ENCODE results near the gene CADPS2.

DNA sequence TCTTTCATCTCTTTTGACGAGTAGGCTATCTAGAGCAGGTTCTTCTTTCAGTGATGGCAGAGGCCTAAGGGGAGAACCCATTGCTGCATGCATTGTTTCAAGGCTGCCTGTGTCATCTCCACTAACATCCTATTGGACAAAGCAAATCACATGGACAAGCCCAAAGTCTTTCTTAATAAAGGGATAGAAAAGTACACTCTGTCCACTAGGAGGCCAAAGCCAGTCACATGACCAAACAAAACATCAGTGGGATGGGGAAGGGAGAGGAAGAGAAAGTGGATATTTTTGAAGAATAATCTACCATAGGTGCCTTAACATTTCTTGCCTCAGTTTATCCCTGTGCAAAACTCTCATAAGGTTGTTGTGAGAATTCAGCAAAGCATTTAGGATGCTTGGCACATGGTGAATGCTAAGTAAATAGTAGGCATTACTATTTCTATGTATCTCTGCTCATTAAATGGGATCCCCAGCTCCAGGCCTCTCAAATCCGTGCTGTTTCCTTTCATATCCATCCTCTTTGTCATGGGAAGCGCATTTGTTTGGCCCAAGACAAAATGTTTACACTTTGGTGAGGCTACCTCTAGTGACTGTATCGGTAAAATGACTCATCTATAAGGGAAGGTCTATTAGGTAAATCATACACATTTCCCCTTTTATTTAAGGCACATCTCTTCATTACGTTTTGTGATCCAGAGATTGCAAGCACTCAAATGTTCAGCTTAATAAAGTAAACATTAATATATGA is 16.7 kb upstream of the CADPS2 start:
- TF ChIP-seq, protein P1, sequence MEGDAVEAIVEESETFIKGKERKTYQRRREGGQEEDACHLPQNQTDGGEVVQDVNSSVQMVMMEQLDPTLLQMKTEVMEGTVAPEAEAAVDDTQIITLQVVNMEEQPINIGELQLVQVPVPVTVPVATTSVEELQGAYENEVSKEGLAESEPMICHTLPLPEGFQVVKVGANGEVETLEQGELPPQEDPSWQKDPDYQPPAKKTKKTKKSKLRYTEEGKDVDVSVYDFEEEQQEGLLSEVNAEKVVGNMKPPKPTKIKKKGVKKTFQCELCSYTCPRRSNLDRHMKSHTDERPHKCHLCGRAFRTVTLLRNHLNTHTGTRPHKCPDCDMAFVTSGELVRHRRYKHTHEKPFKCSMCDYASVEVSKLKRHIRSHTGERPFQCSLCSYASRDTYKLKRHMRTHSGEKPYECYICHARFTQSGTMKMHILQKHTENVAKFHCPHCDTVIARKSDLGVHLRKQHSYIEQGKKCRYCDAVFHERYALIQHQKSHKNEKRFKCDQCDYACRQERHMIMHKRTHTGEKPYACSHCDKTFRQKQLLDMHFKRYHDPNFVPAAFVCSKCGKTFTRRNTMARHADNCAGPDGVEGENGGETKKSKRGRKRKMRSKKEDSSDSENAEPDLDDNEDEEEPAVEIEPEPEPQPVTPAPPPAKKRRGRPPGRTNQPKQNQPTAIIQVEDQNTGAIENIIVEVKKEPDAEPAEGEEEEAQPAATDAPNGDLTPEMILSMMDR (IDR thresholded peaks at IDR 0.05; ENCODE audit: low read length): peak; percentile 46
- TF ChIP-seq EZH2 (optimal IDR thresholded peaks at IDR 0.05; ENCODE audit: low read depth, low read length) (no peak), EZH2phosphoT487 (IDR thresholded peaks at IDR 0.05; ENCODE audit: low read length) (no peak)

Measured in MM.1S (cell line).